ENCODE data around the gene GALNT13. TPM values are rescaled to one million over a fixed set of nuclear protein-coding genes. Genes with fewer than 3 reads are reported as not detected.

GALNT13 gene
- total RNA-seq, 1 donor from 2014 or later = 0.46 TPM

GRCh38 chr2:154425994-154426393, 554.3 kb downstream of the GALNT13 start:
- Histone ChIP-seq H3K27me3 (ENCODE audit: control insufficient read depth, insufficient read depth, low read length) (no peaks in the 10 kb centered on the region), H3K36me3 (ENCODE audit: control insufficient read depth, insufficient read depth, low read length) (no peaks in the 10 kb centered on the region), H3K4me3 (ENCODE audit: low read depth, low read length) (no peak overlapping the region)
- TF ChIP-seq, protein P1, sequence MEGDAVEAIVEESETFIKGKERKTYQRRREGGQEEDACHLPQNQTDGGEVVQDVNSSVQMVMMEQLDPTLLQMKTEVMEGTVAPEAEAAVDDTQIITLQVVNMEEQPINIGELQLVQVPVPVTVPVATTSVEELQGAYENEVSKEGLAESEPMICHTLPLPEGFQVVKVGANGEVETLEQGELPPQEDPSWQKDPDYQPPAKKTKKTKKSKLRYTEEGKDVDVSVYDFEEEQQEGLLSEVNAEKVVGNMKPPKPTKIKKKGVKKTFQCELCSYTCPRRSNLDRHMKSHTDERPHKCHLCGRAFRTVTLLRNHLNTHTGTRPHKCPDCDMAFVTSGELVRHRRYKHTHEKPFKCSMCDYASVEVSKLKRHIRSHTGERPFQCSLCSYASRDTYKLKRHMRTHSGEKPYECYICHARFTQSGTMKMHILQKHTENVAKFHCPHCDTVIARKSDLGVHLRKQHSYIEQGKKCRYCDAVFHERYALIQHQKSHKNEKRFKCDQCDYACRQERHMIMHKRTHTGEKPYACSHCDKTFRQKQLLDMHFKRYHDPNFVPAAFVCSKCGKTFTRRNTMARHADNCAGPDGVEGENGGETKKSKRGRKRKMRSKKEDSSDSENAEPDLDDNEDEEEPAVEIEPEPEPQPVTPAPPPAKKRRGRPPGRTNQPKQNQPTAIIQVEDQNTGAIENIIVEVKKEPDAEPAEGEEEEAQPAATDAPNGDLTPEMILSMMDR (IDR thresholded peaks at IDR 0.05; ENCODE audit: insufficient read depth, low read length, poor library complexity, severe bottlenecking) = no peak
- no peak for DNase-seq (ENCODE audit: low read depth)

- Histone ChIP-seq H3K36me3 (ENCODE audit: control insufficient read depth, insufficient read depth, low read length) (no peaks in the 10 kb centered on the region), H3K4me3 (ENCODE audit: low read depth, low read length) (no peak overlapping the region), H3K27me3 (ENCODE audit: control insufficient read depth, insufficient read depth, low read length) (no peaks in the 10 kb centered on the region)
- DNase-seq (ENCODE audit: low read depth) = no peak
- TF ChIP-seq, protein P1 (IDR thresholded peaks at IDR 0.05; ENCODE audit: insufficient read depth, low read length, poor library complexity, severe bottlenecking) = no peak
Measured at GRCh38 chr2:154427453-154427852, 555.7 kb downstream of the GALNT13 start.

- TF ChIP-seq, protein P1 (IDR thresholded peaks at IDR 0.05; ENCODE audit: insufficient read depth, low read length, poor library complexity, severe bottlenecking) = no peak
- DNase-seq (ENCODE audit: low read depth) = no peak
- H3K4me3 ChIP-seq (ENCODE audit: low read depth, low read length) = no peak overlapping the region
Measured at GRCh38 chr2:154428022-154428421, 556.3 kb downstream of the GALNT13 start.

GRCh38 chr2:154433010-154433409, 561.3 kb downstream of the GALNT13 start:
- H3K27me3 ChIP-seq (ENCODE audit: control insufficient read depth, insufficient read depth, low read length) = no peaks in the 10 kb centered on the region
- no peak overlapping the region for H3K4me3 ChIP-seq (ENCODE audit: low read depth, low read length)
- TF ChIP-seq, protein P1 (IDR thresholded peaks at IDR 0.05; ENCODE audit: insufficient read depth, low read length, poor library complexity, severe bottlenecking) = no peak
- no peak for DNase-seq (ENCODE audit: low read depth)
- no peaks in the 10 kb centered on the region for H3K36me3 ChIP-seq (ENCODE audit: control insufficient read depth, insufficient read depth, low read length)

More at GRCh38 chr2:154428022-154428421, 556.3 kb downstream of the GALNT13 start:
- no peaks in the 10 kb centered on the region for H3K36me3 ChIP-seq (ENCODE audit: control insufficient read depth, insufficient read depth, low read length)
- H3K27me3 ChIP-seq (ENCODE audit: control insufficient read depth, insufficient read depth, low read length) = no peaks in the 10 kb centered on the region

- no peak for DNase-seq (ENCODE audit: low read depth)
- Histone ChIP-seq H3K36me3 (ENCODE audit: control insufficient read depth, insufficient read depth, low read length) (no peaks in the 10 kb centered on the region), H3K27me3 (ENCODE audit: control insufficient read depth, insufficient read depth, low read length) (no peaks in the 10 kb centered on the region), H3K4me3 (ENCODE audit: low read depth, low read length) (no peak overlapping the region)
- TF ChIP-seq, protein P1 (IDR thresholded peaks at IDR 0.05; ENCODE audit: insufficient read depth, low read length, poor library complexity, severe bottlenecking) = no peak
Measured at GRCh38 chr2:154437104-154437503, 565.4 kb downstream of the GALNT13 start.

GRCh38 chr2:154439156-154439555, 567.4 kb downstream of the GALNT13 start:
- TF ChIP-seq, protein P1 (IDR thresholded peaks at IDR 0.05; ENCODE audit: insufficient read depth, low read length, poor library complexity, severe bottlenecking) = peak; percentile 30
- Histone ChIP-seq H3K27me3 (ENCODE audit: control insufficient read depth, insufficient read depth, low read length) (no peaks in the 10 kb centered on the region), H3K36me3 (ENCODE audit: control insufficient read depth, insufficient read depth, low read length) (no peaks in the 10 kb centered on the region), H3K4me3 (ENCODE audit: low read depth, low read length) (no peak overlapping the region)
- DNase-seq (ENCODE audit: low read depth) = no peak
